Breast epithelium (tissue), 4 donors: ENCODE results near the gene TSPEAR. TPM values are rescaled to one million over a fixed set of nuclear protein-coding genes. Genes with fewer than 3 reads are reported as not detected.
"Not testable (repeated sequence)": the region's sequence is repeated elsewhere in the genome, so short reads cannot be mapped to it uniquely, and the experiment has no call there.

ENCODE experiments used
- DNase-seq, 2 donors: peaks; one replicate each; pipeline ENCODE4 v3.0.0-alpha.2; 2019; ENCODE audit warnings: low spot score in 2 of 2
- H3K27ac ChIP-seq, 2 donors: fragments of 200-600 bp; sonication (generic) in 1 of 2; one replicate each; pipeline ENCODE4 v1.5.1; 2016 to 2019; ENCODE audit warnings: mild to moderate bottlenecking in 1 of 2
- H3K27me3 ChIP-seq, 2 donors: fragments of 200-600 bp; sonication (generic) in 1 of 2; one replicate each; pipeline versions ENCODE4 v1.5.1 to v1.6.0; 2017 to 2019; ENCODE audit warnings: control low read depth in 1 of 2, mild to moderate bottlenecking in 1 of 2
- H3K36me3 ChIP-seq: fragments of 200-600 bp; one replicate; pipeline ENCODE4 v1.5.1; 2019
- H3K4me1 ChIP-seq, 2 donors: fragments of 200-600 bp; sonication (generic); one replicate each; pipeline ENCODE4 v1.5.1; 2016 to 2019; ENCODE audit warnings: control low read depth in 1 of 2
- H3K4me3 ChIP-seq, 3 donors: fragments of 200-600 bp; sonication (generic); 1 replicate in 2 of 3; 2 replicates in 1 of 3; pipeline ENCODE4 v1.5.1; 2016 to 2019; ENCODE audit warnings: mild to moderate bottlenecking in 3 of 3, moderate library complexity in 2 of 3
- H3K9me3 ChIP-seq, 2 donors: fragments of 200-600 bp; sonication (generic) in 1 of 2; one replicate each; pipeline ENCODE4 v1.5.1; 2016 to 2019; ENCODE audit warnings: control low read depth in 1 of 2
- POLR2A ChIP-seq: fragments of 450-650 bp; IDR thresholded peaks from one replicate; pipeline ENCODE4 v1.6.1; 2016; ENCODE audit warnings: antibody characterized with exemption, mild to moderate bottlenecking, moderate library complexity
- POLR2AphosphoS5 ChIP-seq, 3 donors: sonication (generic); formaldehyde crosslinking; IDR thresholded peaks; one replicate each; pipeline ENCODE4 v1.6.1; 2017; ENCODE audit warnings: antibody characterized with exemption in 3 of 3
- intact Hi-C: fragments of 100-400 bp; cut with DNase I; formaldehyde crosslinking; loops from one replicate; pipeline ENCODE4 v1.15.1; 2023; ENCODE audit warnings: low total_unique reads
- total RNA-seq, 3 donors: library from RNA; depleted of rRNA; stranded (reverse); fragments of >200 nt; gene quantifications; one replicate each; pipeline ENCODE4 v1.1.0, GENCODE V29; 2016
- TF ChIP-seq, protein P1 (sequence below), 3 donors: fragments of 450-650 bp; IDR thresholded peaks; one replicate each; pipeline ENCODE4 v1.5.1; 2016 to 2017; ENCODE audit warnings: antibody characterized with exemption in 3 of 3, mild to moderate bottlenecking in 3 of 3, moderate library complexity in 3 of 3

The TSPEAR gene
- total RNA-seq, 3 donors from 2014 or later: 0.15 TPM; not detected in 2

DNA sequence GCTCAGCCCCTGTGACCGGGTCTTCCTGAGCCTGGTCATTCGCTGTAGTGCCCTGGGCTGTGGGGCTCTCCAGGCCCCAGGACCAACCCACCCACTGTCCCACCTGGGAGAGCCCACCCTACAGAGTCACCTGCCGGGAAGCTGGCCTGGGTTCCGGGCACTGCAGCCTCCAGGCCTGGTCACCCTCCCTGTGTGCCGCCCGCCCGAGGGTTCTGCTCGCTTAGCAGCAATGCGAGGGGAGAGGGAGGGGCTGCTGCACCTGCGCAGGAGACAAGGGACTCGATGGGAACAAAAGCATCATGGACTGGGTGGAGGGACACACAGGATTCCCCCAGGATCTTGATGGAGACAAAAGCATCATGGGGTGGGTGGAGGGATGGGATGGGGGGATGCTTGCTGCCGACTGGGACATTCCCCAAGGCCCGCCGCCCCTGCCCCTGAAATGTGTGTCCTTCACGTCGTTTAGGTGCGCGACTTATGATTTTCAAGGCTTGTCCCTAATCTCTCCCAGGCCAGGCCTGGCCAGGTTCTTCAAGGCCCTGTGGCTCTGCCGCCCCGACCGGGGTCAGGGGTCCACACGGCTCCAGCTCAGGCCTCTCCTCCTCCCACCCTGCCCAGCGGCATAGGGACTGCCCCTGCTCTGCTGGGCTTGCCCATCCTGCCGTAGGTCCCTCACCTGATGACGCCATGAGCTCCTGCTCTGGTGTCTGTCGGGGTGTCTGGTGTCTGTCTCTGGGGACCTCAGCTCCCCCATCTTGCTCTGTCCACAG, 97.8 kb downstream of the TSPEAR start:
- H3K27ac ChIP-seq: no peak overlapping the region
- H3K4me3 ChIP-seq: no peak overlapping the region
- no peaks in the 10 kb centered on the region for H3K4me1 ChIP-seq
- DNase-seq: no peak
- H3K36me3 ChIP-seq: no peaks in the 10 kb centered on the region
- intact Hi-C loops: no loop called here
- TF ChIP-seq, protein P1, sequence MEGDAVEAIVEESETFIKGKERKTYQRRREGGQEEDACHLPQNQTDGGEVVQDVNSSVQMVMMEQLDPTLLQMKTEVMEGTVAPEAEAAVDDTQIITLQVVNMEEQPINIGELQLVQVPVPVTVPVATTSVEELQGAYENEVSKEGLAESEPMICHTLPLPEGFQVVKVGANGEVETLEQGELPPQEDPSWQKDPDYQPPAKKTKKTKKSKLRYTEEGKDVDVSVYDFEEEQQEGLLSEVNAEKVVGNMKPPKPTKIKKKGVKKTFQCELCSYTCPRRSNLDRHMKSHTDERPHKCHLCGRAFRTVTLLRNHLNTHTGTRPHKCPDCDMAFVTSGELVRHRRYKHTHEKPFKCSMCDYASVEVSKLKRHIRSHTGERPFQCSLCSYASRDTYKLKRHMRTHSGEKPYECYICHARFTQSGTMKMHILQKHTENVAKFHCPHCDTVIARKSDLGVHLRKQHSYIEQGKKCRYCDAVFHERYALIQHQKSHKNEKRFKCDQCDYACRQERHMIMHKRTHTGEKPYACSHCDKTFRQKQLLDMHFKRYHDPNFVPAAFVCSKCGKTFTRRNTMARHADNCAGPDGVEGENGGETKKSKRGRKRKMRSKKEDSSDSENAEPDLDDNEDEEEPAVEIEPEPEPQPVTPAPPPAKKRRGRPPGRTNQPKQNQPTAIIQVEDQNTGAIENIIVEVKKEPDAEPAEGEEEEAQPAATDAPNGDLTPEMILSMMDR (IDR thresholded peaks at IDR 0.05): no peak
- TF ChIP-seq POLR2AphosphoS5 (IDR thresholded peaks at IDR 0.05) (no peak), POLR2A (no peak)
- peaks cover 0 to 34% of the 10 kb centered on the region in 2 donors for H3K27me3 ChIP-seq
- peaks cover 29 to 34% of the 10 kb centered on the region in 2 donors for H3K9me3 ChIP-seq

DNA sequence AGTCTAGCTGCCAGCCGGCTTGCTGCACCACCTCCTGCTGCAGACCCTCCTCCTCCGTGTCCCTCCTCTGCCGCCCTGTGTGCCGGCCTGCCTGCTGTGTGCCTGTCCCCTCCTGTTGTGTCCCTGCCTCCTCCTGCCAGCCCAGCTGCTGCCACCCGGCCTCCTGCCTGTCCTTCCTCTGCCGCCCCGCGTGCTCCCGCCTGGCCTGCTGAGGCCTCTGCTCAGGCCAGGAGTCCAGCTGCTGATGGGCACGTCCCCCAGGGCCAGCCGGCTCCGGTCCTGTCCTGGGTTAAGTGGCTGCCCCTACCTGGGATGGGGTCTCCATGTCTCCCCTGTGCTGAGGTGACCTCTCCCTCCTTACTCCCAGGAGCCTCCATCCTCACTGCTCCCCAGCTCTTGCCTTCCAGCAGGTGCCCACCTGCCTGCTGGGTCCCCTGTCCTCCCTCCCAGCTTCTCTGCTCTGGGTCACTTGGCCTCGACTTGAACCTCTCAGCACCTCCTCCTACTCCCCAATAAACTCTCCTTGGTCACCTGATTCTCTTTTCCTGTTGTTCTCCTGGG, 98.6 kb downstream of the TSPEAR start:
- intact Hi-C loops: no loop called here
- Histone ChIP-seq H3K9me3 (peaks cover 29 to 34% of the 10 kb centered on the region in 2 donors), H3K27ac (no peak overlapping the region), H3K4me3 (no peak overlapping the region), H3K36me3 (no peaks in the 10 kb centered on the region), H3K27me3 (peaks cover 0 to 33% of the 10 kb centered on the region in 2 donors), H3K4me1 (no peaks in the 10 kb centered on the region)
- TF ChIP-seq, protein P1 (IDR thresholded peaks at IDR 0.05): no peak
- TF ChIP-seq POLR2A (no peak), POLR2AphosphoS5 (IDR thresholded peaks at IDR 0.05) (no peak)
- DNase-seq: no peak

DNA sequence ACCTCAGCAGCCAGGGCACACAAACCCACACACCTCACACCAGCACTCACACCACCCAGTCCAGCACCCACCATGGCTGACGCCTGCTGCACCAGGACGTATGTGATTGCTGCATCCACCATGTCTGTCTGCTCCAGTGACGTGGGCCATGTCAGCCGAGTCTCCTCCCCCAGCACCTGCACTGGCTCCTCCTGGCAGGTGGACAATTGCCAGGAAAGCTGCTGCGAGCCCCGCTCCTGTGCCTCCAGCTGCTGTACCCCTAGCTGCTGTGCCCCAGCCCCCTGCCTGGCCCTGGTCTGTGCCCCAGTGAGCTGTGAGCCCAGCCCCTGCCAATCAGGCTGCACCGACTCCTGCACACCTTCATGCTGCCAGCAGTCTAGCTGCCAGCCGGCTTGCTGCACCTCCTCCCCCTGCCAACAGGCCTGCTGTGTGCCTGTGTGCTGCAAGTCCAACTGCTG, 99.3 kb downstream of the TSPEAR start, which contains the start of gene KRTAP10-8:
Gene KRTAP10-8, plus strand, starts transcription at position 51 of the 458 bp plus-strand sequence. Its CDS starts 22 bp downstream, at position 73.
- TF ChIP-seq, protein P1 (IDR thresholded peaks at IDR 0.05): no peak
- TF ChIP-seq POLR2AphosphoS5 (IDR thresholded peaks at IDR 0.05): no peak
- intact Hi-C loops: no loop called here
- H3K4me1 ChIP-seq: no peaks in the 10 kb centered on the region
- H3K4me3 ChIP-seq: no peak within 1 kb of the TSS
- H3K27ac ChIP-seq: no peak within 1 kb of the TSS
- no peaks in the 10 kb centered on the region for H3K36me3 ChIP-seq
- peaks cover 0 to 33% of the 10 kb centered on the region in 2 donors for H3K27me3 ChIP-seq
- DNase-seq: no peak
- H3K9me3 ChIP-seq: peaks cover 29 to 34% of the 10 kb centered on the region in 2 donors

DNA sequence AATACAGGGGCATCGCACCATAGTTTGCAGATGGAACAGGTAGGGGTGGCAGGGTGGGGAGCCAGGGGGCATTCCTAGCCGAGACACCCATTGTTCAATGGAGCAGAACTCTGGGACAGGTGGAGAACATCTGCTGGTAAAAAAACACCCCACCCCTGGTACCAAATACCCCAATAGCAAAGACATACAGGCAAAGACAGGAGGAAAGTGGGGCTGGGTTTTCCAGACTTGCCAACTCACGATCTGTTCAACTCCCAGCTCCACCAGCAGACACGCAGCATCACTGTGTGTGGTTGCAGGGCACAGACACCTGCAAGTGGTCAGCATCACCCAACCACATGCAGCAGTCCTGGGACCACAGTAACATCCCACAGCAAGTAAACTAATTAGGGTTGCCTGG, 99.8 kb downstream of the TSPEAR start:
- intact Hi-C loops: no loop called here
- Histone ChIP-seq H3K9me3 (peaks cover 29 to 34% of the 10 kb centered on the region in 2 donors), H3K4me3 (no peak overlapping the region), H3K4me1 (no peaks in the 10 kb centered on the region), H3K27me3 (peaks cover 0 to 31% of the 10 kb centered on the region in 2 donors), H3K27ac (no peak overlapping the region), H3K36me3 (no peaks in the 10 kb centered on the region)
- no peak for TF ChIP-seq POLR2A
- TF ChIP-seq POLR2AphosphoS5 (IDR thresholded peaks at IDR 0.05): no peak
- TF ChIP-seq, protein P1 (IDR thresholded peaks at IDR 0.05): no peak
- DNase-seq: no peak

DNA sequence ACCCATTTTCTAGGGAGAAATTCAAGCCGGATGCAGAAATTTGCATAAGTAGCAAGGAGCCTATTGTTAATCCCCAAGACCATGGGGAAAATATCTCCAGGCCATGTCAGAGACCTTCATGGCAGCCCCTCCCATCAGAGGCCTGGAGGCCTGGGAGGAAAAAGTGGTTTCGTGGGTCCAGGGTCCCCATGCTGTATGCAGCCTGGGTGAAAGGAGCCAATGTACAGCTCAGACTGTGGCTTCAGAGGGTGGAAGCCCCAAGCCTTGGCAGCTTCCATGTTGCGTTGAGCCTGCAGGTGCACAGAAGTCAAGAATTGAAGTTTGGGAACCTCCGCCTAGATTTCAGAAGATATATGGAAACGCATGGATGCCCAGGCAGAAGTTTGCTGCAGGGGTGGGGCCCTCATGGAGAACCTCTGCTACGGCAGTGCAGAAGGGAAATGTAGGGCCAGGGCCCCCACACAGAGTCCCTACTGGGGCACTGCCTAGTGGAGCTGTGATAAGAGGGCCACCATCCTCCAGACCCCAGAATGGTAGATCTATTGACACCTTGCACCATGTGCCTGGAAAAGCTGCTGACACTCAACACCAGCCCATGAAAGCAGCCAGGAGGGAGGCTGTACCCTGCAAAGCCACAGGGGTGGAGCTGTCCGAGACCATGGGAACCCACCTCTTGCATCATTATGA, 101.1 kb downstream of the TSPEAR start:
- H3K4me3 ChIP-seq, H3K27ac ChIP-seq, intact Hi-C loops, DNase-seq, H3K36me3 ChIP-seq, H3K4me1 ChIP-seq: not testable (repeated sequence)
- peaks cover 29 to 34% of the 10 kb centered on the region in 2 donors for H3K9me3 ChIP-seq
- H3K27me3 ChIP-seq: peaks cover 0 to 22% of the 10 kb centered on the region in 2 donors
